ENCODE measurements around the gene ITGBL1.

ITGBL1 gene

GRCh38 chr13:101584331-101584730 is 131.9 kb downstream of the ITGBL1 start:
- no peaks in the 10 kb centered on the region for H3F3A ChIP-seq (ENCODE audit: insufficient read depth, low read length)
- H4K20me1 ChIP-seq (ENCODE audit: insufficient read depth, low read length): no peaks in the 10 kb centered on the region
- H3K9me3 ChIP-seq (replicated peaks; ENCODE audit: insufficient read depth, low read length): no peaks in the 10 kb centered on the region
- H3K9ac ChIP-seq (ENCODE audit: low read length): no peak overlapping the region
- H2AFZ ChIP-seq (ENCODE audit: low read length): no peak overlapping the region
- H3K36me3 ChIP-seq (replicated peaks; ENCODE audit: insufficient read depth, low read length): no peaks in the 10 kb centered on the region
- no peak overlapping the region for H3K4me3 ChIP-seq (ENCODE audit: low read length)
- H3K27me3 ChIP-seq (replicated peaks; ENCODE audit: insufficient read depth, low read length): no peaks in the 10 kb centered on the region
- TF ChIP-seq EZH2 (optimal IDR thresholded peaks at IDR 0.05; ENCODE audit: low read depth, low read length) (no peak), EZH2phosphoT487 (IDR thresholded peaks at IDR 0.05; ENCODE audit: low read length) (no peak), CTCF (IDR thresholded peaks at IDR 0.05; ENCODE audit: low read length) (no peak)
- no peaks in the 10 kb centered on the region for H3K79me2 ChIP-seq (ENCODE audit: low read length)
- H3K9me2 ChIP-seq (replicated peaks; ENCODE audit: insufficient read depth, low read length): no peaks in the 10 kb centered on the region
- no peaks in the 10 kb centered on the region for H3K4me1 ChIP-seq (ENCODE audit: low read length)
- H3K4me2 ChIP-seq (ENCODE audit: low read depth, low read length): no peak overlapping the region
- no peak overlapping the region for H3K27ac ChIP-seq (ENCODE audit: low read length)
- no peak for DNase-seq

- no peaks in the 10 kb centered on the region for H3K36me3 ChIP-seq (replicated peaks; ENCODE audit: insufficient read depth, low read length)
- no peak for TF ChIP-seq EZH2 (optimal IDR thresholded peaks at IDR 0.05; ENCODE audit: low read depth, low read length)
- no peak for TF ChIP-seq EZH2phosphoT487 (IDR thresholded peaks at IDR 0.05; ENCODE audit: low read length)
- TF ChIP-seq CTCF (IDR thresholded peaks at IDR 0.05; ENCODE audit: low read length): no peak
- H3K9ac ChIP-seq (ENCODE audit: low read length): no peak overlapping the region
- H3K9me3 ChIP-seq (replicated peaks; ENCODE audit: insufficient read depth, low read length): no peaks in the 10 kb centered on the region
- no peaks in the 10 kb centered on the region for H3K27me3 ChIP-seq (replicated peaks; ENCODE audit: insufficient read depth, low read length)
- no peak for DNase-seq
- no peaks in the 10 kb centered on the region for H3K4me1 ChIP-seq (ENCODE audit: low read length)
- no peak overlapping the region for H3K27ac ChIP-seq (ENCODE audit: low read length)
- H3F3A ChIP-seq (ENCODE audit: insufficient read depth, low read length): no peaks in the 10 kb centered on the region
- H4K20me1 ChIP-seq (ENCODE audit: insufficient read depth, low read length): no peaks in the 10 kb centered on the region
- no peaks in the 10 kb centered on the region for H3K79me2 ChIP-seq (ENCODE audit: low read length)
- H3K4me3 ChIP-seq (ENCODE audit: low read length): no peak overlapping the region
- H2AFZ ChIP-seq (ENCODE audit: low read length): no peak overlapping the region
- H3K9me2 ChIP-seq (replicated peaks; ENCODE audit: insufficient read depth, low read length): no peaks in the 10 kb centered on the region
- H3K4me2 ChIP-seq (ENCODE audit: low read depth, low read length): no peak overlapping the region
These were observed 138.0 kb downstream of the ITGBL1 start for GRCh38 chr13:101590479-101590878.

GRCh38 chr13:101594936-101595335 is 142.5 kb downstream of the ITGBL1 start:
- Histone ChIP-seq H3K9me2 (replicated peaks; ENCODE audit: insufficient read depth, low read length) (no peaks in the 10 kb centered on the region), H4K20me1 (ENCODE audit: insufficient read depth, low read length) (no peaks in the 10 kb centered on the region), H3K79me2 (ENCODE audit: low read length) (no peaks in the 10 kb centered on the region), H3K27me3 (replicated peaks; ENCODE audit: insufficient read depth, low read length) (no peaks in the 10 kb centered on the region), H3K36me3 (replicated peaks; ENCODE audit: insufficient read depth, low read length) (no peaks in the 10 kb centered on the region), H3K4me1 (ENCODE audit: low read length) (no peaks in the 10 kb centered on the region), H3K9ac (ENCODE audit: low read length) (no peak overlapping the region), H3F3A (ENCODE audit: insufficient read depth, low read length) (no peaks in the 10 kb centered on the region), H3K4me2 (ENCODE audit: low read depth, low read length) (no peak overlapping the region), H3K4me3 (ENCODE audit: low read length) (no peak overlapping the region), H3K27ac (ENCODE audit: low read length) (no peak overlapping the region), H3K9me3 (replicated peaks; ENCODE audit: insufficient read depth, low read length) (no peaks in the 10 kb centered on the region), H2AFZ (ENCODE audit: low read length) (no peak overlapping the region)
- no peak for DNase-seq
- TF ChIP-seq EZH2 (optimal IDR thresholded peaks at IDR 0.05; ENCODE audit: low read depth, low read length) (no peak), CTCF (IDR thresholded peaks at IDR 0.05; ENCODE audit: low read length) (no peak), EZH2phosphoT487 (IDR thresholded peaks at IDR 0.05; ENCODE audit: low read length) (no peak)

Measured in MM.1S (cell line).